IMR-90 (cell line): Measurements from ENCODE around the gene CNTN4. TPM values are rescaled to one million over a fixed set of nuclear protein-coding genes. Genes with fewer than 3 reads are reported as not detected.

ENCODE experiments used
- ATAC-seq: fragments of 200-7000 bp; cut with Tn5 transposase; 2 replicates; pipeline ENCODE4 v1.9.1; 2020; ENCODE audit warnings: low read depth, mild to moderate bottlenecking, moderate library complexity
- BruUV-seq: library from RNA; stranded (reverse); fragments of 400-500 nt; replicated peaks from 2 replicates; lab custom pipeline; 2021; lab: Mats Ljungman, UMichigan
- CTCF ChIA-PET: fragments of 300-600 bp; formaldehyde crosslinking; extraction: SDS; loops from one replicate; lab custom pipeline; 2021; ENCODE audit warnings: antibody characterized with exemption; lab: Yijun Ruan, JAX
- POLR2A ChIA-PET: fragments of 300-600 bp; sonication (Branson Sonifier 250); formaldehyde crosslinking; loops from one replicate; lab custom pipeline; 2022; ENCODE audit warnings: antibody characterized with exemption; ENCODE audit not compliant: unreplicated experiment; lab: Charles Lee
- DNase-seq: peaks from one replicate; pipeline ENCODE4 v3.0.0; 2013
- H2AFZ ChIP-seq: replicated peaks from 2 replicates; pipeline ENCODE3; 2013; ENCODE audit warnings: low read length, mild to moderate bottlenecking; ENCODE audit not compliant: poor library complexity
- H2AK5ac ChIP-seq: 2 replicates; pipeline ENCODE4 v1.6.1; 2013; ENCODE audit warnings: low read depth, low read length, inconsistent platforms
- H2AK9ac ChIP-seq: replicated peaks from 2 replicates; pipeline ENCODE3; 2013; ENCODE audit warnings: mild to moderate bottlenecking, low read depth, low read length, moderate library complexity; ENCODE audit not compliant: poor library complexity
- H2BK120ac ChIP-seq: 2 replicates; pipeline ENCODE4 v1.6.1; 2013; ENCODE audit warnings: low read depth, low read length, inconsistent platforms
- H2BK15ac ChIP-seq: 3 replicates; pipeline ENCODE4 v1.6.1; 2013; ENCODE audit warnings: low read depth, low read length, inconsistent platforms
- H2BK20ac ChIP-seq: 2 replicates; pipeline ENCODE4 v1.6.1; 2013; ENCODE audit warnings: low read depth, mild to moderate bottlenecking, inconsistent platforms, low read length, moderate library complexity
- H2BK5ac ChIP-seq: 2 replicates; pipeline ENCODE4 v1.6.1; 2013; ENCODE audit warnings: mild to moderate bottlenecking, low read depth, low read length, inconsistent platforms; ENCODE audit not compliant: poor library complexity, severe bottlenecking
- H3K14ac ChIP-seq: replicated peaks from 2 replicates; pipeline ENCODE4 v1.6.1; 2013; ENCODE audit warnings: low read depth, low read length, inconsistent platforms
- H3K18ac ChIP-seq: 2 replicates; pipeline ENCODE4 v1.6.1; 2013; ENCODE audit warnings: low read depth, low read length, control low read depth
- H3K23ac ChIP-seq: 2 replicates; pipeline ENCODE4 v1.6.1; 2013; ENCODE audit warnings: low read depth, low read length, inconsistent platforms
- H3K27ac ChIP-seq: 2 replicates; pipeline ENCODE4 v1.5.1; 2013; ENCODE audit warnings: mild to moderate bottlenecking, control low read depth, low read length; ENCODE audit not compliant: insufficient read depth
- H3K27me3 ChIP-seq: 2 replicates; pipeline ENCODE4 v1.6.1; 2013; ENCODE audit warnings: low read length; ENCODE audit not compliant: control insufficient read depth, insufficient read depth
- H3K36me3 ChIP-seq: 2 replicates; pipeline ENCODE4 v1.6.1; 2013; ENCODE audit warnings: low read length, mixed read lengths; ENCODE audit not compliant: control insufficient read depth, insufficient read depth
- H3K4ac ChIP-seq: 2 replicates; pipeline ENCODE4 v1.6.1; 2013; ENCODE audit warnings: low read depth, low read length, inconsistent platforms
- H3K4me1 ChIP-seq: 2 replicates; pipeline ENCODE4 v1.6.1; 2013; ENCODE audit warnings: low read length, mixed read lengths; ENCODE audit not compliant: control insufficient read depth, insufficient read depth
- H3K4me2 ChIP-seq: 2 replicates; pipeline ENCODE4 v1.6.1; 2013; ENCODE audit warnings: low read depth, mild to moderate bottlenecking, control low read depth, low read length, moderate library complexity
- H3K4me3 ChIP-seq: 2 replicates; pipeline ENCODE4 v1.5.1; 2013; ENCODE audit warnings: low read depth, mild to moderate bottlenecking, control low read depth, low read length, moderate library complexity; ENCODE audit not compliant: insufficient read depth
- H3K56ac ChIP-seq: 2 replicates; pipeline ENCODE4 v1.6.1; 2013; ENCODE audit warnings: low read length, inconsistent platforms; ENCODE audit not compliant: insufficient read depth; ENCODE audit errors: extremely low read depth
- H3K79me1 ChIP-seq, 2 experiments: 2 replicates each; pipeline ENCODE4 v1.6.1; 2013; ENCODE audit warnings: low read length in 2 of 2, inconsistent platforms in 1 of 2, low read depth in 1 of 2
- H3K9ac ChIP-seq: 2 replicates; pipeline ENCODE4 v1.6.1; 2013; ENCODE audit warnings: low read depth, low read length, control low read depth
- H3K9me1 ChIP-seq: 2 replicates; pipeline ENCODE4 v1.6.1; 2013; ENCODE audit warnings: low read length, inconsistent platforms; ENCODE audit not compliant: insufficient read depth
- H3K9me3 ChIP-seq: 2 replicates; pipeline ENCODE4 v1.6.1; 2013; ENCODE audit warnings: low read length; ENCODE audit not compliant: control insufficient read depth, insufficient read depth
- H4K20me1 ChIP-seq: 2 replicates; pipeline ENCODE4 v1.6.1; 2013; ENCODE audit warnings: low read length, inconsistent platforms; ENCODE audit not compliant: insufficient read depth
- H4K5ac ChIP-seq: 2 replicates; pipeline ENCODE4 v1.6.1; 2013; ENCODE audit warnings: mild to moderate bottlenecking, low read depth, low read length, control low read depth
- H4K8ac ChIP-seq, 2 experiments: 2 replicates each; pipeline ENCODE4 v1.6.1; 2013; ENCODE audit warnings: low read depth in 2 of 2, low read length in 2 of 2, control low read depth in 1 of 2, inconsistent platforms in 1 of 2
- H4K91ac ChIP-seq: 2 replicates; pipeline ENCODE4 v1.6.1; 2013; ENCODE audit warnings: low read depth, low read length, inconsistent platforms; ENCODE audit not compliant: insufficient read depth
- CHD1 ChIP-seq: IDR thresholded peaks from 2 replicates; pipeline ENCODE4 v1.6.1; 2012; ENCODE audit warnings: low read depth, low read length, improper control_type of control experiment
- whole genome bisulfite sequencing, 2 experiments: methylation state at CpG; one replicate each; pipeline versions ENCODE4 v1.1.5 to v1.1.7; 2013; ENCODE audit warnings: missing lambda C conversion rate in 2 of 2; ENCODE audit not compliant: insufficient read length in 1 of 2; ENCODE audit errors: extremely low coverage in 2 of 2; 5-methylcytosine and 5-hydroxymethylcytosine counted together
- dilution Hi-C: fragments of 300-500 bp; cut with HindIII; formaldehyde crosslinking; loops from one replicate; pipeline ENCODE4 v1.14.3; 2018; ENCODE audit warnings: low sequenced_read_pairs; ENCODE audit not compliant: unreplicated experiment
- in situ Hi-C: fragments of 300-500 bp; cut with MboI; formaldehyde crosslinking; loops from 3 replicates; pipeline ENCODE4 v1.14.3; 2019; ENCODE audit warnings: low sequenced_read_pairs, inconsistent platforms, mixed read lengths
- intact Hi-C: fragments of 100-400 bp; cut with micrococcal nuclease; formaldehyde crosslinking; loops from 2 replicates; pipeline ENCODE4 v1.10.0; 2022
- polyA plus RNA-seq, 3 experiments: library from polyadenylated mRNA; depleted of rRNA; stranded (reverse); fragments of >200 nt; gene quantifications; 2 replicates each; pipeline ENCODE4 v1.2.3, GENCODE V29; 2012; ENCODE audit warnings: low replicate concordance in 1 of 3
- total RNA-seq: library from RNA; depleted of rRNA; stranded (reverse); fragments of >200 nt; gene quantifications from 2 replicates; pipeline ENCODE4 v1.2.3, GENCODE V29; 2012
- TF ChIP-seq, protein P1 (sequence below): conservative IDR thresholded peaks from 2 replicates; pipeline ENCODE4 v1.5.1; 2012; ENCODE audit warnings: mild to moderate bottlenecking, low read depth, low read length, improper control_type of control experiment

Gene CNTN4
- total and polyA plus RNA-seq, 2 of the 4 experiments (the other 2 are of a cell fraction): under 0.01 TPM; not detected in 1

GRCh38 chr3:2246873-2247648, 148.4 kb downstream of the CNTN4 start:
- in situ Hi-C loops: no loop called here
- CTCF ChIA-PET: no interaction called here

More at GRCh38 chr3:2246873-2247648, 148.4 kb downstream of the CNTN4 start:
- Histone ChIP-seq H4K8ac (no peak overlapping the region), H3K4me2 (no peak overlapping the region), H2AK9ac (no peak overlapping the region), H3K9ac (no peak overlapping the region), H3K4ac (no peak overlapping the region), H3K4me1 (no peaks in the 10 kb centered on the region), H3K9me1 (no peaks in the 10 kb centered on the region), H3K79me1 (no peaks in the 10 kb centered on the region), H2AFZ (no peak overlapping the region), H2BK120ac (no peak overlapping the region), H3K27ac (no peak overlapping the region), H3K18ac (no peak overlapping the region), H3K4me3 (no peak overlapping the region), H4K20me1 (no peaks in the 10 kb centered on the region), H3K27me3 (no peaks in the 10 kb centered on the region), H3K14ac (no peak overlapping the region), H3K23ac (no peak overlapping the region), H3K9me3 (peaks cover 2% of the 10 kb centered on the region; the same call in 1 of the 2 replicates), H2BK20ac (no peak overlapping the region), H3K56ac (no peak overlapping the region), H3K36me3 (no peaks in the 10 kb centered on the region), H2BK15ac (no peak overlapping the region), H2BK5ac (no peak overlapping the region), H4K5ac (no peak overlapping the region), H2AK5ac (no peak overlapping the region), H4K91ac (no peak overlapping the region)
- WGBS, 2 experiments: no CpG with 5 or more reads among the region's 6 CpGs
- DNase-seq (no peak), ATAC-seq (no peak)
- BruUV-seq: no TSS peak
- dilution Hi-C loops: no loop called here
- POLR2A ChIA-PET: no interaction called here
- no peak for TF ChIP-seq CHD1
- TF ChIP-seq, protein P1, sequence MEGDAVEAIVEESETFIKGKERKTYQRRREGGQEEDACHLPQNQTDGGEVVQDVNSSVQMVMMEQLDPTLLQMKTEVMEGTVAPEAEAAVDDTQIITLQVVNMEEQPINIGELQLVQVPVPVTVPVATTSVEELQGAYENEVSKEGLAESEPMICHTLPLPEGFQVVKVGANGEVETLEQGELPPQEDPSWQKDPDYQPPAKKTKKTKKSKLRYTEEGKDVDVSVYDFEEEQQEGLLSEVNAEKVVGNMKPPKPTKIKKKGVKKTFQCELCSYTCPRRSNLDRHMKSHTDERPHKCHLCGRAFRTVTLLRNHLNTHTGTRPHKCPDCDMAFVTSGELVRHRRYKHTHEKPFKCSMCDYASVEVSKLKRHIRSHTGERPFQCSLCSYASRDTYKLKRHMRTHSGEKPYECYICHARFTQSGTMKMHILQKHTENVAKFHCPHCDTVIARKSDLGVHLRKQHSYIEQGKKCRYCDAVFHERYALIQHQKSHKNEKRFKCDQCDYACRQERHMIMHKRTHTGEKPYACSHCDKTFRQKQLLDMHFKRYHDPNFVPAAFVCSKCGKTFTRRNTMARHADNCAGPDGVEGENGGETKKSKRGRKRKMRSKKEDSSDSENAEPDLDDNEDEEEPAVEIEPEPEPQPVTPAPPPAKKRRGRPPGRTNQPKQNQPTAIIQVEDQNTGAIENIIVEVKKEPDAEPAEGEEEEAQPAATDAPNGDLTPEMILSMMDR: no peak
- intact Hi-C loops: no loop called here
